GM12875 (cell line): ENCODE measurements around the gene GRN.
"Not testable (repeated sequence)": the region's sequence is repeated elsewhere in the genome, so short reads cannot be mapped to it uniquely, and the experiment has no call there.

Experiments
- H3K4me3 ChIP-seq: one replicate; pipeline ENCODE4 v1.5.1; 2011; ENCODE audit warnings: low read depth, low read length, control low read depth
- CTCF ChIP-seq: IDR thresholded peaks from 2 replicates; pipeline ENCODE4 v1.5.1; 2011; ENCODE audit warnings: low read depth, mild to moderate bottlenecking, control low read depth, inconsistent platforms, low read length, moderate library complexity, borderline replicate concordance; ENCODE audit not compliant: insufficient read depth

The GRN gene

DNA sequence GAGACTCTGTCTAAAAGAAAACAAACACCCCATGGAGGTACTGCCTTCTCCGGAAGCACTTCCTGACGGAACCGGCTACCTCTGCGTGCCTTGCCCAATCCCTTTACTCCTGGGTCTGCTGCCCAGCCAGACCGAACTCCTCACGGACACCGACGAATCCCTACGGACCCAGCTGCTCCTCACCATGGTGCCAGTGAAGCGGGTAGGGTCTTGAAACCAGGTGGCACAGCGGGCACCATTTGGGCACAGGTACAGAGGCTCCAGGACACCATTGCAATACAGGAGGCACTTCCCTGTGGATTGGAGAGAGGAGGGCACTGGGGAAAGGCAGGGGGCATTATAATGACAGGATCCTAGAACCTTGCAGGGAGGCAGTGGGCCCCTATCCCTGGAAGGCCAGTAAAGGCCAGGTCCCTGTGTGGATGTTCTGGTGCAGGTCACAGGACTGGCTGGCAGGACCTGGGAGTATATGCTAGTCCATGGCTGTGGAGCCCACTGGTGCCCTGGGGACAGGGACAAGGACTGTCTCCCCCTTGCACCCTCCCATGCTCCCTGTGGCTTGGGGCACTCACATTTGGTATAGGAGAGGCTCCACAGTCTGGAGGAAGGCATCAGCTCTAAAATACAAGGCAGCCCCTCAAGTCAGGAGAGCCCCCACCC, 22.7 kb upstream of the GRN start:
- H3K4me3 ChIP-seq, result no peak overlapping the region
- no peak for TF ChIP-seq CTCF

DNA sequence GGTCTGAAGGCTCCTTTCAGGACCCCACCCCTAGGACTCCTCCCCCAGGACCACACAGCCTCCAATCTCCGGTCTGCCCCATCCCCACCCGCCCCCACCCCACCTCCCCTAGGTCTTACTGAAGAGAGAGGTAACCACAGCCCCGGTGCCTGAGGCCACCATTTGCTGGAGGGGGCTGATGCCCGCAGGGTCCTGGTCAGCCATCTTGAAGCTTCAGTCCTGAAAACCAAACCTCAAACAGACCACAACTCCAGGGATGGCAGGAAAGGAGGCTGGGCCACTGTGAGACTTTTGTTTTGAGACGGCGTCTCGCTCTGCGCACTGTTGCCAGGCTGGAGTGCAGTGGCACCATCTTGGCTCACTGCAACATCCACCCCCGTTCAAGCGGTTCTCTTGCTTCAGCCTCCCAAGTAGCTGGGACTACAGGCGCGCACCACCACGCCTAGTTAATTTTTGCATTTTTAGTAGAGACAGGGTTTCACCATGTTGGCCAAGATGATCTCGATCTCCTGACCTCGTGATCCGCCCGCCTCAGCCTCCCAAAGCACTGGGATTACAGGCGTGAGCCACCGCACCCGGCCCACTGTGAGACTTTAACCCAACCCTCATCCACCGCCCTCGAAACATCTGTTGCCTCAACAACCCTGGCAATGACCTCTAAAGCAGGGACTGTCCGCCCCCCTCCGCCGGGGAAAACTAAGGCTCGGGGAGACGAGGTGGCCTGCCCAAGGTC, 21.6 kb upstream of the GRN start:
- no peak for TF ChIP-seq CTCF
- H3K4me3 ChIP-seq, result peak overlapping the region; percentile 94

GRCh38 chr17:44324092-44324570, 21.0 kb upstream of the GRN start:
- H3K4me3 ChIP-seq, result peak overlapping the region; percentile 94
- TF ChIP-seq CTCF, result no peak

GRCh38 chr17:44324571-44325275, 20.4 kb upstream of the GRN start, which contains the start of gene SLC25A39:
SLC25A39 (minus strand) TSS chr17:44324823; CDS start chr17:44323562, 1,261 bp downstream.
- no peak for TF ChIP-seq CTCF
- H3K4me3 ChIP-seq, result peak within 1 kb of the TSS; percentile 94

DNA sequence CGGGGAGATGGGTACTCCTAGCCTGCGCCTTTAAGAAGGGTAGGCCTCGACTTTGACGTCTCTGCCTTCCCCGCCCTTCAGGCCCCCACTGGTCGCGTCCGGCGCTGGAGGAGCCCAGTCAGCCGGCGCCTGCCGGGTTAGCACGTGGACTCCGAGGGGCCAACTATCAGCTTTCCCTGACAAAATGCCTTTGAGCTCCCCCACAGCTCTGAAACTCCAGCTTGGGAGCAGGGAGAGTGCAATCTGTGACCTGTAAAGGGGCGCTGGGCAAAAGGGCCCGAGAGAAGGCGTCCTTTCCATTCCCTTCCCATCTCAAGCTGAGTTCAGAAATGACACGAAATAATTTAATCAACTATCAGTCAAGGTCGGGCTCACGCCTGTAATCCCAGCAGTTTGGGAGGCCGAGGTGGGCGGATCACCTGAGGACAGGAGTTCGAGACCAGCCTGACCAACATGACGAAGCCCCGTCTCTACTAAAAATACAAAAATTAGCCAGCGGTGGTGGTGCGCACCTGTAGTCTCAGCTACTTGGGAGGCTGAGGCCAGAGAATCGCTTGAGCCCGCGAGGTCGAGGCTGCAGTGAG, 18.1 kb upstream of the GRN start:
- TF ChIP-seq CTCF, result no peak
- peak overlapping the region; percentile 48 for H3K4me3 ChIP-seq

DNA sequence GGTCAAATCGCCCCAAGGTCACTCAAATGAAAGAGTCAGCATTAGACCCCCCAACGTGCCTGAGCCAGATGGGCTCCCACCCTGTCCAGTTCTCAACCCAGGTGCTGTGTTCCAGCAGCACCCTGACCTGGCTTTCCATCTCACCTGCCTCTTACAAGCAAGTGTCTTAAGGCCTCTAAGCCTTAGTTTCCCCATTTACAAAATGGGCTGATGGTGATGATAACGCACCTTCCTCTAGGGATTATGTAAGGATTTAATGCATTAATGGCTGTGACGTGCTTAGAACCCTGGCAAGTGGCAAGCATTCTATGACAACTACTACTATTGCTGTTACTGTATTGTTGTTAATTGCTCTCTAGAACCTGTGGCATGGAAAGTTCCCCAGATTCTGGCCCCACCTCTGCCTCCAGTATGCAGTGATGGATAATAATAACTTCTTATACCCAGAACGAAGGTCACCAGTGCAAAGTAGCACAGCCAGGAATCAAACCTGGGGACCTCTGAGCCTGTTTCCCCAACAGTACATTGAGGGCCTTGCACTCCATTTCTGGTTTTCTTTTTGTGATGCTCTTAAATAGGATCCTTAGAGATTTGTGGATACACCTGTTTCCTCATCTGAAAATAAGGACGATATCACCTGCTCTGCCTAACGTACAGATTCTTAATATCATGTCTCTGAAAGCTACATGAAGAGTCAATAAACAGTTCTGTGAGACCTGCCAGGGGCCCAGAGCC, 17.2 kb upstream of the GRN start:
- no peak overlapping the region for H3K4me3 ChIP-seq
- TF ChIP-seq CTCF, result no peak

DNA sequence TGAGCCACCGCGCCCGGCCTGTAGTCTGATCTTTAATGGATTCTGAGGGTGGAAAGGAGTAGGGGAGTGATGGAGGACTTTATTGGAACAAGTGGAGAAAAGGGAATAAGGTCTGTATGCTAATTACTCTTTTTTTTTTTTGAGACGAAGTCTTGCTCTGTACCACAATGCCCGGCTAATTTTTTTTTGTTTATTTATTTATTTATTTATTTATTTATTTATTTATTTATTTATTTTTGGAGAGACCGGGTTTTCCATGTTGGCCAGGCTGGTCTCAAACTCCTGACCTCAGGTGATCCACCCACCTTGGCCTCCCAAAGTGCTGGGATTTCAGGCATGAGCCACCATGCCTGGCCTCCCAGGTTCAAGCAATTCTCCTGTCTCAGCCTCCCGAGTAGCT, 15.6 kb upstream of the GRN start:
- H3K4me3 ChIP-seq, result not testable (repeated sequence)

DNA sequence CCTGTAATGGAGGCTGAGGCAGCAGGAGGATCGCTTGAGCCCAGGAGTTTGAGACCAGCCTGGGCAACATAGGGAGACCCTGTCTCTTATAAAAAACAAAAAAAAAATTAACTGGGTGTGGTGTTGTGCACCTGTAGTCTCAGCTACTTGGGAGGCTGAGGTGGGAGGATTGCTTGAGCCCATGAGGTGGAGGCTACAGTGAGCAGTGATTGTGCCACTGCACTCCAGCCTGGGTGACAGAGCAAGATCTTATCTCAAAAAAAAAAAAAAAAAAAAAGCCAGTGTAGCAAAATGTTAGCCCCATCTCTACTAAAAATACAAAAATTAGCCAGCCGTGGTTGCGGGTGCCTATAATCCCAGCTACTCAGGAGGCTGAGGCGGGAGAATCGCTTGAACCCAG, 14.8 kb upstream of the GRN start:
- not testable (repeated sequence) for H3K4me3 ChIP-seq
